ENCODE results near the gene PHACTR2. TPM values are rescaled to one million over a fixed set of nuclear protein-coding genes. Genes with fewer than 3 reads are reported as not detected.
"Not testable (repeated sequence)": the region's sequence is repeated elsewhere in the genome, so short reads cannot be mapped to it uniquely, and the experiment has no call there.

Gene PHACTR2
- total and polyA plus RNA-seq, 9 donors: 19.5 to 66.5 (median 34.4) TPM

GRCh38 chr6:143734641-143735063 lies 56.9 kb downstream of the PHACTR2 start:
- Histone ChIP-seq H3K27me3 (ENCODE audit: control insufficient read depth, insufficient read depth, low read length) (no peaks in the 10 kb centered on the region), H3K4me3 (ENCODE audit: low read length) (no peak overlapping the region), H3K4me1 (ENCODE audit: control insufficient read depth, insufficient read depth, low read length) (peaks cover 2% of the 10 kb centered on the region), H3K27ac (ENCODE audit: low read length) (no peak overlapping the region), H3K36me3 (ENCODE audit: control insufficient read depth, insufficient read depth, low read length) (no peaks in the 10 kb centered on the region), H3K9me3 (replicated peaks; ENCODE audit: control insufficient read depth, low read depth, low read length) (no peaks in the 10 kb centered on the region)
- no CpG with 5 or more reads among the region's 1 CpG for WGBS (ENCODE audit: insufficient coverage)
- DNase-seq: peak; percentile 54

- H3K36me3 ChIP-seq (ENCODE audit: control insufficient read depth, insufficient read depth, low read length); H3K4me3 ChIP-seq (ENCODE audit: low read length); H3K9me3 ChIP-seq (replicated peaks; ENCODE audit: control insufficient read depth, low read depth, low read length); DNase-seq; H3K27me3 ChIP-seq (ENCODE audit: control insufficient read depth, insufficient read depth, low read length); H3K27ac ChIP-seq (ENCODE audit: low read length): not testable (repeated sequence)
- 90% methylated on average over 7 of the region's 12 CpGs for WGBS (ENCODE audit: insufficient coverage)
- H3K4me1 ChIP-seq (ENCODE audit: control insufficient read depth, insufficient read depth, low read length): peaks cover 10% of the 10 kb centered on the region
These were observed 60.4 kb downstream of the PHACTR2 start for GRCh38 chr6:143738072-143738690.

GRCh38 chr6:143739341-143739851 lies 61.6 kb downstream of the PHACTR2 start:
- 85% methylated on average over 8 of the region's 13 CpGs for WGBS (ENCODE audit: insufficient coverage)
- Histone ChIP-seq H3K4me3 (ENCODE audit: low read length) (no peak overlapping the region), H3K9me3 (replicated peaks; ENCODE audit: control insufficient read depth, low read depth, low read length) (no peaks in the 10 kb centered on the region), H3K27ac (ENCODE audit: low read length) (no peak overlapping the region), H3K4me1 (ENCODE audit: control insufficient read depth, insufficient read depth, low read length) (peaks cover 21% of the 10 kb centered on the region), H3K36me3 (ENCODE audit: control insufficient read depth, insufficient read depth, low read length) (no peaks in the 10 kb centered on the region), H3K27me3 (ENCODE audit: control insufficient read depth, insufficient read depth, low read length) (no peaks in the 10 kb centered on the region)
- no peak for DNase-seq

GRCh38 chr6:143740213-143740612 lies 62.4 kb downstream of the PHACTR2 start:
- WGBS (ENCODE audit: insufficient coverage): no CpG with 5 or more reads among the region's 2 CpGs
- peaks cover 29% of the 10 kb centered on the region for H3K4me1 ChIP-seq (ENCODE audit: control insufficient read depth, insufficient read depth, low read length)
- no peaks in the 10 kb centered on the region for H3K36me3 ChIP-seq (ENCODE audit: control insufficient read depth, insufficient read depth, low read length)
- H3K9me3 ChIP-seq (replicated peaks; ENCODE audit: control insufficient read depth, low read depth, low read length): no peaks in the 10 kb centered on the region
- no peak overlapping the region for H3K4me3 ChIP-seq (ENCODE audit: low read length)
- H3K27ac ChIP-seq (ENCODE audit: low read length): no peak overlapping the region
- H3K27me3 ChIP-seq (ENCODE audit: control insufficient read depth, insufficient read depth, low read length): no peaks in the 10 kb centered on the region
- DNase-seq: no peak

- no peaks in the 10 kb centered on the region for H3K9me3 ChIP-seq (replicated peaks; ENCODE audit: control insufficient read depth, low read depth, low read length)
- peak; percentile 76 for DNase-seq
- 100% methylated on average over 1 of the region's 3 CpGs for WGBS (ENCODE audit: insufficient coverage)
- no peak overlapping the region for H3K4me3 ChIP-seq (ENCODE audit: low read length)
- no peaks in the 10 kb centered on the region for H3K27me3 ChIP-seq (ENCODE audit: control insufficient read depth, insufficient read depth, low read length)
- peaks cover 41% of the 10 kb centered on the region for H3K4me1 ChIP-seq (ENCODE audit: control insufficient read depth, insufficient read depth, low read length)
- H3K27ac ChIP-seq (ENCODE audit: low read length): peak overlapping the region; percentile 38
- H3K36me3 ChIP-seq (ENCODE audit: control insufficient read depth, insufficient read depth, low read length): no peaks in the 10 kb centered on the region
These were observed 63.7 kb downstream of the PHACTR2 start for GRCh38 chr6:143741480-143741879.

GRCh38 chr6:143742070-143742954 lies 64.5 kb downstream of the PHACTR2 start:
- WGBS (ENCODE audit: insufficient coverage): 83% methylated on average over 1 of the region's 6 CpGs
- peak overlapping the region; percentile 96 for H3K27ac ChIP-seq (ENCODE audit: low read length)
- H3K4me1 ChIP-seq (ENCODE audit: control insufficient read depth, insufficient read depth, low read length): peaks cover 43% of the 10 kb centered on the region
- peak; percentile 51 for DNase-seq
- H3K36me3 ChIP-seq (ENCODE audit: control insufficient read depth, insufficient read depth, low read length): no peaks in the 10 kb centered on the region
- H3K4me3 ChIP-seq (ENCODE audit: low read length): no peak overlapping the region
- no peaks in the 10 kb centered on the region for H3K27me3 ChIP-seq (ENCODE audit: control insufficient read depth, insufficient read depth, low read length)
- no peaks in the 10 kb centered on the region for H3K9me3 ChIP-seq (replicated peaks; ENCODE audit: control insufficient read depth, low read depth, low read length)

GRCh38 chr6:143742955-143743255 lies 65.1 kb downstream of the PHACTR2 start:
- WGBS (ENCODE audit: insufficient coverage): 20% methylated on average over 2 of the region's 3 CpGs
- Histone ChIP-seq H3K36me3 (ENCODE audit: control insufficient read depth, insufficient read depth, low read length) (no peaks in the 10 kb centered on the region), H3K9me3 (replicated peaks; ENCODE audit: control insufficient read depth, low read depth, low read length) (no peaks in the 10 kb centered on the region), H3K27ac (ENCODE audit: low read length) (peak overlapping the region; percentile 96), H3K4me3 (ENCODE audit: low read length) (no peak overlapping the region), H3K27me3 (ENCODE audit: control insufficient read depth, insufficient read depth, low read length) (no peaks in the 10 kb centered on the region), H3K4me1 (ENCODE audit: control insufficient read depth, insufficient read depth, low read length) (peaks cover 47% of the 10 kb centered on the region)
- no peak for DNase-seq

GRCh38 chr6:143743301-143744166 lies 65.8 kb downstream of the PHACTR2 start:
- peaks cover 47% of the 10 kb centered on the region for H3K4me1 ChIP-seq (ENCODE audit: control insufficient read depth, insufficient read depth, low read length)
- no peak overlapping the region for H3K4me3 ChIP-seq (ENCODE audit: low read length)

GRCh38 chr6:143744551-143745165 lies 66.9 kb downstream of the PHACTR2 start:
- 35% methylated on average over 3 of the region's 8 CpGs for WGBS (ENCODE audit: insufficient coverage)
- no peaks in the 10 kb centered on the region for H3K36me3 ChIP-seq (ENCODE audit: control insufficient read depth, insufficient read depth, low read length)
- DNase-seq: peak; percentile 54
- H3K4me1 ChIP-seq (ENCODE audit: control insufficient read depth, insufficient read depth, low read length): peaks cover 47% of the 10 kb centered on the region
- H3K27me3 ChIP-seq (ENCODE audit: control insufficient read depth, insufficient read depth, low read length): no peaks in the 10 kb centered on the region
- no peaks in the 10 kb centered on the region for H3K9me3 ChIP-seq (replicated peaks; ENCODE audit: control insufficient read depth, low read depth, low read length)
- H3K27ac ChIP-seq (ENCODE audit: low read length): peak overlapping the region; percentile 96
- H3K4me3 ChIP-seq (ENCODE audit: low read length): no peak overlapping the region

More at GRCh38 chr6:143743301-143744166, 65.8 kb downstream of the PHACTR2 start:
- 9% methylated on average over 6 of the region's 12 CpGs for WGBS (ENCODE audit: insufficient coverage)
- H3K9me3 ChIP-seq (replicated peaks; ENCODE audit: control insufficient read depth, low read depth, low read length): no peaks in the 10 kb centered on the region
- peak; percentile 97 for DNase-seq
- peak overlapping the region; percentile 96 for H3K27ac ChIP-seq (ENCODE audit: low read length)
- no peaks in the 10 kb centered on the region for H3K27me3 ChIP-seq (ENCODE audit: control insufficient read depth, insufficient read depth, low read length)
- H3K36me3 ChIP-seq (ENCODE audit: control insufficient read depth, insufficient read depth, low read length): no peaks in the 10 kb centered on the region
